ENCODE measurements around the gene PRKCH.

Gene PRKCH

DNA sequence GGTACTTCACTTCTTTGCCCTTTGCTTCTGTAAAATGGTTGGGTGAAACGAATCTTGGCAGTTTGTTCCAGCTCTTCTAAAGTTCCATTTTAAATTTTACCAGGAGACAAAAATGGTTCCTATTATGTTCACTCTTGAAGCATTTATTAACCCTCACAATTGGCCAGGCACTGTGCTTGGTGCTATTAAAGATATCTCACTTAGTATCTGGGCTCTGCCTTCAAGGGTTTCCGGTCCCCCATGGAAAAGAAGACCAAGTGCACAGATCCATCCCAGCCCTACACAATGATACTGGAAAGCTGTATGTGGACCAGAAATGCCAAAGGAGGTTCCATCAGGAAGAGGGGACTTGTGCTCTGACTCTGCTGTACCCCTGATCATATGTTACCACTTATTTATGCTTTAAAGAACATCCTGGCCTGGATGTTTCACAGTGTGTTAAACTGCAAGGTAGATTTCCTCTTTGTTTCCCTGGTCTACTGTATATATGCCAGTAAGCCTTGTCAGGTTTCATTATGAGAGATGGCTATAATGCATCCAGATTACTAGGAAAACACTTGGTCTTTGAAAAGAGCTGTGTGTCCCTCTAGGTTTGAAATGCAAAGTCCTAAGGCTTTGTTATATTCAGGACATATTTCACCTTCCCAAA is 154.8 kb downstream of the PRKCH start:
- intact Hi-C loops (cut with DNase I): no loop called here

DNA sequence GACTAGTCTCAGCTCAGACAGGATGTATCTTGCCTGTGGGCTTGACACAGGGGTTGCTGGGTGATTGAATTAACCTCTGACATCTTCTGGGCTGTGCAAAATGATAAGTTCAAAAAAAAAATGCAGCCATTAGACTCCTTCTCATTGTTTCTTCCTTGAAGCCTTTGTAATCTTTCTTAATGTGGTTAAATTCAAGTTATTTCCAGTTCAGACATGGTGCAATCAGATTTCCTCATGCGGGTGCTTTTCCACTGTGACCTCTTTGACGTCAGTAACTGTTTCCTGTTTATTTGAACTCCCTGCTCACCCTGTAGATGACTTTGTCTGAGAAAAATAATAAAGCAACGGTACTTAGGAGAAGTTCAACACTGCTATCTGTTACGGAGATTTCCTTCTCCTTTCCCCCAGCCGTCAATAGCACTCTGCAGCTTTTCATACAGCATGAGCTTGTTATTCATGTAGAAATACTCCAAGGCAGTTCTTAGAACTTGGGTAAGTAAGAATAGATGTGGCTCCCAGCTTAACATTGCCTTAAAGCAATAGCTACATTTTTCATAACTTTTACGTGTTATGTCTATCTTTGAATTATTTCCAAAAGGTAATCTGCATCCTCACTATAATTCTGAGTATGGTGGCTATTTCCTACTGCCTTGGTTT is 155.5 kb downstream of the PRKCH start:
- DNase-seq: no peak
- intact Hi-C loops (cut with DNase I): no loop called here

More for the DNA sequence above, 154.8 kb downstream of the PRKCH start:
- no peak for DNase-seq

- DNase-seq: peak in 22 of 42 donors; percentile 28 to 81 (median 48)
- intact Hi-C loops (cut with DNase I): no loop called here
Observed at GRCh38 chr14:61477712-61478462, 156.5 kb downstream of the PRKCH start.

- intact Hi-C loops (cut with DNase I): no loop called here
- DNase-seq: peak in 7 of 42 donors; percentile 19 to 65 (median 47)
Observed at GRCh38 chr14:61478971-61479473, 157.6 kb downstream of the PRKCH start.

DNA sequence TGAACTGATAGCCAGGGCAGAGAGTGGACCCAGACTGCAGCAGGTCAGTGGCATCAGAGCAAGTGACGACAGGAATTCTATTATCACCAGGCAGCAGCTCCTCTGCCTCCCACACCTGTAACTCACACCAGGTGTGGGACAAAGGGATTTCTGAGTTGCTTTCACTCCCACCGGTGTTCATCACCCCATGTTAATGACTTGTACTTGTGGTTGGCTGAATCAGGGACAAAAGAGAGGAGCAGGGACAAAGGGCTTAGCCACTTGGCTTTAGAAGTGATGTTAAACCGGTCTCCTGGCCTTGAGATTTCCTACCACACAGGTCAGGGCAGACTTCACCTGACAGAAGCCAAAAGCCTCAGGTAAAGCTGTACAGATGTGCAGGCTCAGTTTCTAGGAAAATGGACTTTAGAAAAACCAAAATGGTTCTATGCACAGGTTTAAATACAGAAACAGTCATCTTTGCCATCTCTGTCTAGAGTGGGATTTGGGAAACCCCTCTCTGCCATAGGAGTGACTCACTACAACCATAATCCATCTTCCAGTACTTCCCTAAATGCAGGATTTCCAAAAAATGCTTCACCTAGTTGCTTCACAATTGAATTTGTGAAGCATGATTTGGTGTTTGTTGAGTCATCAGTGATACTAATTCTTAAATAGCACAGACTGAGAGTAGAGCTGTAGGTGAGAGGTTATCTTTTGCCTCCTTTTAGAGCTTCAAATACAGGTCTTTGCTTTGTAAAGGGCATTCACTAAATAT is 158.5 kb downstream of the PRKCH start:
- intact Hi-C loops (cut with DNase I): no loop called here
- DNase-seq: no peak

GRCh38 chr14:61480704-61481285 is 159.4 kb downstream of the PRKCH start:
- DNase-seq: peak in 33 of 42 donors; percentile 34 to 89 (median 64)
- intact Hi-C loops (cut with DNase I): no loop called here

DNA sequence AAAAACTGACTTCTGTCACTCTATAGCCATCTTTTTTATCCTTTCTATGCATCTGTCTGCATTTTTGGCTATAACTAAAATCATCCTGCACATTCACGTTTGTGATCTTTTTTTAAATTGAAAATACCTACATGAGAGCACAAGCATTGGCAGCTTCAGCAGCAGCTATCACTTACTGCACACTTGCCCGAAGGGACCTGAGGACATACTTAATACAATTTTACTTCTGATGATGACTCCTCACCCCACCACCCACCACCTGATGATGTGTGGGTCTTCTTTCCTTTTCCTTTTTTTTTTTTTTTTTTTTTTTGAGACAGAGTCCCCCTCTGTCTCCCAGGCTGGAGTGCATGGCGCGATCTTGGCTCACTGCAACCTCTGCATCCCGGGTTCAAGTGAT is 160.3 kb downstream of the PRKCH start:
- no peak for DNase-seq
- intact Hi-C loops (cut with DNase I): no loop called here

DNA sequence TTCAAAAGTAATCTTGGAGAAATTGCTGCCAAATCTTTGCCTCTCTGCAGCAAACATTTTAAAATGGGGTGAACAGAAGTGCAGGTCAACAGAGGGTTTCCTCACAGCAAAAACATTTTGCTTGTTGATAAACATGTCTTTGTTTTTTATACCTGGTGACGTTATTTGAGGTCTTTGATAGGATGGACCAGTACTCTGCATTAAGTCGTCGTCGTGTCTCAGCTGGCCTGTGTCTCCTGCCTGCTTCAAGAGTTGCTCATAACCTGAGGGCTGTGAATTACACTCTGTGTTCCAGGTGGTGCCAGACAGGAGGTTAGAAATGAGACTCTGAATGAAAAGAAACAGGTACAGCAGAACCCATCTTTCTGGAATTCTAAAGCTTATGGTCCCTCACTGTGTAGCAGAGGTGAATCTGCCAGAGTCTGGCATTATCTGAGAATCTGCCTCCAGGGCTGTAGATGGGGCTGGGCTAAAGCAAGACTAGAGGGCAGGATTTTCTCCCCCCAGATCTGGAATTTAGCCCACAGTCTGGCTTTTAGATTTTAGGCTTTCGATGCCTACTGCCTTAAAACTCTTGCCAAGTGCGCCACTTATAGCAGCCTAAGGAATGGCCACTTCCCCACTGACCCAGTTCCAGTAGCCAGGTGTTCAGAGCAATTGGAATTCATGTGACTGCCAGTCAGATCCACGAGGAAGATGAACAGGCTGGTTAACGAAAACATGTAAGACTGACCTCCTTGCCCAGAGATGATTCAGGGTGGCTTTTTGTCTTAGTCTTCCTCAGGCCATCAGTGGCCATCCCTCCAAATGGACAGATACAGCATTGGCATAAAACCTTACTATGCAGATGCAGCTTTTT is 161.2 kb downstream of the PRKCH start:
- DNase-seq: no peak
- intact Hi-C loops (cut with DNase I): no loop called here

- intact Hi-C loops (cut with DNase I): no loop called here
- DNase-seq: no peak
Observed at GRCh38 chr14:61483476-61483875, 162.1 kb downstream of the PRKCH start.

DNA sequence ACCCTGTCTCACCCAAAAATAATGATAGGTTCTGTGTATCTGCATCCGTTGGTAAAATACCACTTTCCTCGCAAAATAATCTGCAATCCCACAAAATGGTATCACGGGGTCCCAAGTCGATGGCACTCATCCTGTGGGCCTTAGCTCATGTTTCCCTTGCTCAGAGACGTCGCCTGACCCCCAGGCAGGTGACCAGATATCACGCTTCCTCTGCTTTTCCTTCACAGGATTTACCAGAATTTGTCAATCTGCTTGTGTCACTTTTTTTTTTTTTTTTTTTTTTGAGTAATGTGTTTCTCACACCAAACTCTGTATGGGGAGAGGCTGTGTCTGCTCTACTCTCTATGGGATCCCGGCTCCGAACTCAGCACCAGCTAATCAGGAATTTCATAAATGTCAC is 162.7 kb downstream of the PRKCH start:
- intact Hi-C loops (cut with DNase I): no loop called here
- no peak for DNase-seq

GRCh38 chr14:61484826-61485584 is 163.6 kb downstream of the PRKCH start:
- DNase-seq: no peak
- intact Hi-C loops (cut with DNase I): no loop called here

- intact Hi-C loops (cut with DNase I): no loop called here
- no peak for DNase-seq
Observed at GRCh38 chr14:61485661-61486060, 164.3 kb downstream of the PRKCH start.

DNA sequence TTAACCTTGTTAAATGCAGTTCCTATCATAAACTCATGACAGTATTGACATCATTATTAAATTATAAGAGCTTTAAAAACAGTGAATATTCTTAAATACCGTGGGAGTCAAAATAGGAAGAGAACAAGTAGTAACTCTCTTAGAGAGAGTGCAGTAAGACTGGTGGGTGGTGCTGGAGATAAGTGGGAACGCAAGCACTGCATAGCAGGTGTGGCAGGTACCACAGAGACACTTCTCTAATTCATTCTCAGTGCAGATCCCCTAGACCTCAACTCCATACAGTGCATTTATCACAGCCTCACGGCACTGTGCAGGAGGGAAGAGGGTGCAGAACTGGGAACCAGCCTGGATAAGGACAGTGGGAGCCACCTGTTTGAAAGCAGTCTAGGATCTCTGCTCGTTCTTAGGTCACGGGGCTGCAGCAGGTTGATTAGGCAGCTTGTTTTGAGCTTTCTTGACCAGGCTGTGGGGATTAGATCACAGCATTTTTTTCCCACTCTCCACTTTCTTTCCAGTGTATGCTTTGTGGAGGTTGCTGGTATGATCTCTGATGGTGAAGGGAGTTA is 165.6 kb downstream of the PRKCH start:
- DNase-seq: peak in 21 of 42 donors; percentile 23 to 88 (median 54)
- intact Hi-C loops (cut with DNase I): no loop called here

GRCh38 chr14:61488417-61489401 is 167.3 kb downstream of the PRKCH start:
- intact Hi-C loops (cut with DNase I): no loop called here

GRCh38 chr14:61489512-61489911 is 168.1 kb downstream of the PRKCH start:
- intact Hi-C loops (cut with DNase I): no loop called here
- DNase-seq: no peak

More at GRCh38 chr14:61488417-61489401, 167.3 kb downstream of the PRKCH start:
- no peak for DNase-seq

DNA sequence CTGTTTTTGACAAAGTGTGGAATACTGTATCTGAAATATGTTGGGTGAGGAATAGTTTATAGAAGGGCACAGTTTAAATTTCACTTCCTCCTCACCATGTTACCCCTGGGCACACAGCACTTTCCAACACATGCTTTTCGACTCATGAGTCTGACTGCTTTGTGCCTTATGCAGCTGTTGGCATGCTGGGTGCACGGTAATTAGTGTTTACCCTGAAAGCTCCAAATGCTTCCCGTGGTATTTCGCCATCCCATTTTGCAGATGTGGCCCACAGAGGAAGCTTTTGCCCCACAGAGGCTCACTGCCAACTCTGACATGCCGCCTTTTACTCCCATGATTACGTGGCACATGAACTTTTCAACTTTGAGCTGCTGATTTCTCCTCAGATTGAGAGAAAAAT is 168.6 kb downstream of the PRKCH start:
- DNase-seq: peak in 11 of 42 donors; percentile 10 to 64 (median 38)
- intact Hi-C loops (cut with DNase I): no loop called here

Measured in head of caudate nucleus (tissue), 42 donors.